Hematopoietic multipotent progenitor cell treated with erythropoietin and hydrocortisone succinate and interleukin-3 and kit ligand, for 4 days (in vitro differentiated cells): ENCODE measurements around the gene AGPAT2.

ENCODE experiments used
- DNase-seq: peaks from one replicate; pipeline ENCODE4 v3.0.0-alpha.2; 2015

AGPAT2 gene

DNA sequence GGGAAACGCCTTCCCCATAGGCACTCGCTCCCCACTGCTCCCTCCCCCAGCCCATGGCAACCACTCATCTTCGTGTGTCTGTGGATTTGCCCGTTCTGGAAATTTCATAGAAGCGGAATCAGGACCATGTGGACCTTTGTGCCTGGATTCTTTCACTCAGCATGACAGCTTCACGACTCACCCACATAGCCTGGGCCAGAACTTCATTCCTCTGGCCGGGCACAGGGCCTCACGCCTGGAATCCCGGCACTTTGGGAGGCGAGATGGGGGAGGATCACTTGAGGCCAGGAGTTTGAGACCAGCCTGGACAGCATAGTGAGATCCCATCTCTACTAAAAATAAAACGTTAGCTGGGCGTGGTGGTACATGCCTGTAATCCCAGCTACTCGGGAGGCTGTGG lies 13.0 kb upstream of the AGPAT2 start:
- no peak for DNase-seq

DNA sequence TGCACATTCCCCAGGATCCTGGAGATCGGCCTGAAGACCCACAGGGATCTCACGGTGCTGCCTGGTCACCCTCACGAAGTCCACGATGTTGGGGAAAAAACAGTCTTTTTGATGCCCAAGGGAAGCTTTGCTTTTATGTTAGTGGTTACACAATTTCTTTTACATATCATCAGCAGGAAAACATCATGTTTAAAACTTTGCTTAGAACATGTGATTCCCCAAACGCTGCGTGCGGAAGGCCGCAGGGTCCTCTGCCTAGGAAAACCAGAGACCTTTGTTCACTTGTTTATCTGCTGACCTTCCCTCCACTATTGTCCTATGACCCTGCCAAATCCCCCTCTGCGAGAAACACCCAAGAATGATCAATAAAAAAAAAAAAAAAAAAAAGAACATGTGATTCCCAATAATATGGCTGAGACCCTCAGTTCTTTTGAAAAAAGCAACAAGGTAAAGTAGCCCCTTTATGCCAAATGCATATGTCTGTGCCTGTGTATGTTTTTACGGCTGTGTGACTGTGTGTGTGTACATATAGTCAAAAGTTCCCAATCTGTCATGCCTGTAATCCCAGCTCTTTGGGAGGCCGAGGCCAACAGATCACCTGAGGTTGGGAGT lies 11.5 kb upstream of the AGPAT2 start:
- DNase-seq = no peak

DNA sequence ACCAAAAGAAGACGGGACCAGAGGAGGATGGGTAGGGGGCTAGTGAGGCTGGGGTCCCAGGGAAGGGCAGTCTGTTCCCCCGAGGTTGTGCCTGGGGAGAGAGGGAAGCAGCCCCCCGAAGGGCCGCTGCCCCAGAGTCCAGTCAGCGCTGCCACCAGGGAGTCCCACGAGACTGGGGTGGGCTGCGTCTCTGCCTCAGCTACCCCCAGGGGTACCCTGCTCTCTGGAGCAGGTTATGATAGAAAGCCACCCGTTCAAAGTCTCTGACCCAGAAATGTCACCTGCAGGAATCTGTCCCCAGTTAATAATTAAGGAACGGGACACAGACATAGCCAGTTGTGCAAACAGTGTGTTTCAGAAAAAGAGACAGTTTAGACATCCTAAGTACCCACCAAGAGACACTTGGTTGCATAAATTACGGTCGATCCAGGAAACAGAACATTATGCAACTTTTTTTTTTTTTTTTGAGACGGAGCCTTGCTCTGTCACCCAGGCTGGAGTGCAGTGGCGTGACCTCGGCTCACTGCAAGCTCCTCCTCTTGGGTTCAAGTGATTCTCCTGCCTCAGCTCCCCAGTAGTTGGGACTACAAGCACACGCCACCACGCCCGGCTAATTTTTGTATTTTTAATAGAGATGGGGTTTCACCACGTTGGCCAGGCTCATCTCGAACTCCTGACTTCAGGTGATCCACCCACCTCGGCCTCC lies 10.7 kb upstream of the AGPAT2 start:
- peak; percentile 77 for DNase-seq

DNA sequence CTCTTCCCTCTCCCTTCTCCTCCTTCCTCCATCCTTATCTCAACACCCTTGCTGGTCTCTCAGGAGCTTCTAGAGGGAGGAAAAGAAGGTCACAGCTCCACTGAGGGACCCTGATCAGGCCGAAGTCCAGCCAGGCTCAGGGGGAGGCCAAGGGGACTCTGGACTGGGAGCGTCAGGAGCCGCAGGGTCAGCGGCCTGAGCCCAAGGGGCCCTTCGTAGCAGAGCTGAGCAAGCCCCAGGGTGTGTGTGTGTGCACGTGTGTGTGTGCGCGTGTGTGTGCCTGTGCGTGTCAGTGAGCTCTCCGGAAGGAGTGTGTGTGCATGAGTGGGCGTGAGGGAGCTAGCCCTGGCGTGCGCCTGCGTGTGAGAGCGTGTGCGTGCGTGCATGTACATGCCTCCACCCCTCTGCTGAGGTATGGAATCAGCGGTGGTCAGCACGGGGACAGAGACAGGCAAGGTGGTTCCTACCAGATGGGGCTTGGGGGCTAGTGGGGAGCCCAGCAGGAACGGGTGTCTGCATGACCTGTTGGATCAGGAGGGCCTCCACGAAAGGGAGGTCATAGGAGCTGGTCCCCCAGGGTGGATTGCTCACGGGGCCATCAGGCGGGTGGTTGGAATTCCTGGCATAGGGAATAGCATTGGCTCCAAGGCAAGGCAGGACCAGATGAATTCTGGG lies 10.0 kb upstream of the AGPAT2 start:
- peak; percentile 22 for DNase-seq

DNA sequence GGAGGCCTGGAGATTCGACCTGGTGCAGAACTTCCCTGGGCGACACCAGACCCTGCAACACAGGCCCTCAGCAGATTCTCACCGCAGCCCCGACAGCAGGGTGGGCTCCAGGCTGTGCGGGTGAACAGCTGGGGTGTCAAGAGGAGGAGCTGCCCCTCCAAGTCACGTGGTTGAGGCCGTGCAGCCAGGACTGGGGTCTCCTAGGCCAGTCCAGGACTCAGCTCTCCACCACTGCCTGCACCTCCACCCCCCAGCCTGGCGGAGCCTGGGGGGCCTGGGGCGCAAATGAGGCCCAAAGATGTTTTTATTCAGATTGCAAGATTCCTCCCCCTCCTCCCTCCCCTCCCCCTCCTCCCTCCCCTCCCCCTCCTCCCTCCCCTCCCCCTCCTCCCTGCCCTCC lies 9.2 kb upstream of the AGPAT2 start:
- peak; percentile 15 for DNase-seq

DNA sequence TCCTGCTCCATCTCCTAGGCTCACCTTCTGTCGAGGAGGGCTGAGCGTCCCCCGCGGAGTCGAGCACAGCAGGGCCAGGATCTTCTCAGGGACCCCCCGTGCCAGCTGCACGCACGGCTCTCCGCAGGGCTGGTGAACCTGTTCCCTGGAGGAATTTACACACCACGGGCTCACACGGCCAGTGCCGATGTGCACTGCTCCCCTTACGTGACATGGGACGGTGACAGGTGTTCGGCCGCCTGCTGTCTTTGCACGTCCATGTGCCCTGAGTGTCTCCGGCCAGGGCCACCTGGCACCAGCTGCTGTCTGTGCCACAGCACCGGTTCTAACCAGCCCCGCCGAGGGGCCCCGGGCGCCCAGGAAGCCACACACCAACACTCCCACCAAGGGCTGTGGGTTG lies 8.7 kb upstream of the AGPAT2 start:
- no peak for DNase-seq

DNA sequence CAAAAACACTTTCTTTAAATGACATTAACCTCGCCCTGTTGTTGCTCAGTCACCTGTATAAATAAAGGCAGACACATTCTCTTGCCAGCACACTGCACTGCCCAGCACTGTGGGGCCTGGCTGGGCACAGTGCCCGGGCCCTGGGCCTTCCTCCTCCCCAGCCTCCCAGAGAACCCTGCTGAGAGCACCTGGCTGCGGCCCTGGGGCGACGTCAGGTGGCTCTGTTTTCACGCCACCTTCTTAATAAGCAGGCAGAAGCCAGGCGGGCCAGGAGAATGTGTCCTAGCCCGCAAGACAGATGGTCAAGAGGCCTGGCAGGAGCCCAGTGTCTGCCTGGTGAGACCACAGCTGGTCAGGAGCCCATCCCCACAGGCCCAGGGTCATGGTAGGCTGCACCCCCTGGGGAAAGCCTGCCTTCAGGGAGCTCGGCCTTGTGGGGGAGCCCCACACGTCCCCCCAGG lies 8.2 kb upstream of the AGPAT2 start:
- no peak for DNase-seq

DNA sequence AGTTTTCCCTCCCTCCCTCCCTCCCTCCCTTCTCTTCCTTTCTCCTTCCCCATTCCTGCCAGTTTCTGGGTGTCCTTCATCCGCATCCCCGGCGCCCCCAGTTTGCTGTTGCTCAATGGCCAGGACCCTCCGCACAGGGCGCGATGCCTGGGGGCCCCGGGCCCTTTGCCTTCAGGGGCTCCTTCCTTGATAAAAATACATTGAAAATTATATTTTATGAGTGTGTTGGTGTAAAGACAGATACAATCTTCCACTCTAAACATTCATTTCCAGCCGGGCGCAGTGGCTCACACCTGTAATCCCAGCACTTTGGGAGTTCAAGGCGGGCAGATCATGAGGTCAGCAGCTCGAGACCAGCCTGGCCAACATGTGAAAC lies 7.6 kb upstream of the AGPAT2 start:
- DNase-seq = no peak

DNA sequence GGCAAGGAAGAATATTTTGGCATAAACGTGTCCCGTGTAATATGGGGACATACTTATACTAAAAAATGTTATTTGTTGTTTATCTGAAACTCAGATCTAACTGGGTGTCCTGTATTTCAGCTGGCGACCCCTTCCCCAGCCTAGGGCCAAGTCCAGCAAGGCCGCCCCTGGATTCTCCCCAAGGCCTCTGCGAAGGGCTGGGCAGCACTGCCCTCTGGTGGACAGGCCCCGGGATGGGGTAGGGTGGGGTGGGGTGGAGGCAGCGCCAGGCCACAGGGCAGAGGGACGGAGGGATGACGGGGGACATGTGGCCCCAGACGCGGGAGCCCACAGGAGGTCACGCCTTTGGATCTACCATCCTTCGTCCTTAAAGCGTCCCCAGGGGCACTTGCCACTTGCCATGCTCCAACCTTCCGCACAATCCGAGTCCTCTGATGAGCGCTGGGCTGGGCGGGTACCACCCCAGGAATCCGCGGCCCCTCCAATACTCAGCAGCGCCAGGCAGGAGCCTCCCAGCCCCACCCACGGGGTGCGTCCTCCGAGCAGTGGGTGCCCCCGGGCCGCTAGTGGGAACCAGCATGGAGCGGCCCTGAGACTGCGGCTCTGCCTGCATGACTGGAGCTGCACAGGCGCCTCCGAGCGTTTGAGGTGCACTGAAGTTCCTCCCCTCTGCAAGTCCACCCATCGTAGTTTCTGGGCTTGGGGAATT lies 7.1 kb upstream of the AGPAT2 start:
- peak; percentile 84 for DNase-seq

DNA sequence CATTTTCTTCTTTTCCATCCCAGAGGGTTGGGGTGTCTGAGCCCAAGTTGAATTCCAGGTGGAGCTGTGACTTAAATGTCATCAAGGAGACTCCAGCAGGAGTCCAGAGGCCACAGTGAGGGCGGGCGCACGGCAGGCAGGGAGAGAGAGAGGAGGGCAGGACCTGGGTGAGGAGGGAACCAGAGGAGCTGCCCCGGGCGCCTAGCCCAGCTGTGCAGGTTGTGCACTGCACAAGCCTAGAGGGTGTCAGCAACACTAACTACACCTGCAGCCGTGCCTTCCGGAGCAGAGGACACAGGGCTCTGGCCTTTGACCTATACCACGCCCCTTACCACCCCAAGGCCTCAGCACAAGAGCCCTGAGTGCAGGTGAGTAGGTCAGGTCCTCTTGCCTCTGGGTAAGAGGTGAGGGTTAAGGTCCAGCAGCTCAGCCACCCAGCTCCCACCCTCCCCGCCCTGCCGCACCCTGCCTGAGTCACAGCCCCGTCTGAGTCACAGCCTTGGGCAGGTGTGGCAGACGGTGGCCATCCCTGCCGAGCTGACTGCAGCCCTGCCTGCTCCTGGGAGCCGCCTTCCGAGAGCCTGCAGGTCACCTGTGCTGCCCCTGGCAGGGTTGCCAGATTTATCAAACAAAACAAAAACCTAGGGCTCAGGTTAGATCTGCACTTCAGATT lies 6.4 kb upstream of the AGPAT2 start:
- no peak for DNase-seq

DNA sequence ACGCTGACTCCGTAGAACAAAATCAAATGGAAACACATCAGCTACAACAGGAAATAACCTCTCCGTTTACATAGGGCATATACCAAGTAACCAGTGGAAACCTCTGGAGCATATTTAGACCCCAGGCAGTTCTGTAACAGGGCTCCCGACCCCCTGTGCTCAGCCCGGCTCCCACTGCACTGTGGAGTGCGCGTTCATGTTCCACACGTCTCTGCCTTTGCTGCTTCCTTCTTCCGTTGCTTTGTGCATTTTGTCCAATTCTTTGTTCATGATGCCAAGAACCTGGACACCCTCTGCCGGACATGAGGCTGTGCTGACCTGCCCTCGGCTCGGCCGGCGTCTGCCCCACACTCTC lies 5.9 kb upstream of the AGPAT2 start:
- no peak for DNase-seq

DNA sequence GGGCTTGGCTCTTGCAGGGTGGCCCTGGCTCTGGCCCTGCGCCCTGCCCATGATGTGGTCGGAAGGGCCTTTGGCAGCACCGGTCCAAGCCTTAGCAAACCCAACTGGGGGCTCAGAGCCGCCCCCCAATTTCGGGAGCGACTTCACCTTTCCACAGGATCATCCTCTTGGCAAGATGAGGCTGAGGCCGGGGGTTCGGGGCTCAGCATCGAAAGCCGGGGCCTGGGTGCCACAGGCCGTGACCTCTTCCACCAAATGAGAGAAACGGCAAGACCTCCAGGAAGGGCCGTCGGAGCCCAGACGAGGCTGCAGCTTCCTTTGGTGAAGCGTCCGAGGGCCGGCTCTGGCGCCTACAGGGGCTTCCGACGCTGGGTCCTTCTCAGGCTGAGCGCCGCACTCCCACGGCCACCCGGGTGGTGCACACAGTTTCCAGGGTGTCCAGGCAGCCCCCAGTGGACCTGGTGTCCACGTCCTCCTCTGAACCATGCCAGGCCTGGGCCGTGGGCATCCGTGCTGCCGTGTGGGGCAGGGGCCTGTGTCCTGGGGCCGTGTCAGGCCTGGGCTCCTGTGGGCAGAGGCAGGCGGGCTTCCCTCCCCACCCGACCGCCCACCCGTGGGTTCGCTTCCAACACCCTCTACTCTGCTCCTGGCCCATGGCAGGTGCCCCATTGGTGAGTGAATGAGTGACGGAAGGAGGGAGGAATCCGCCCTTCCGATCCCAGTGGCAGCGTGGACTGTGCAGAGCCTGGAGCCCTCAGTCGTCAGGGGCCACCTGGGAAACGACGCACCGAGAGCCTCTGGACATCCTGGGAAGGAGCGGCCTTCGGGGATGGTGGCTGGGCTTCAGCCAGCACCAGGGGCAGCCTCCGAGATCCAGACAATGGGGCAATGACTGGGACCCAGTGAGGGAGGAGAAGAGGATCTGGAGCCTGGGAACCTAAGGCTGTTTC lies 5.2 kb upstream of the AGPAT2 start:
- no peak for DNase-seq

DNA sequence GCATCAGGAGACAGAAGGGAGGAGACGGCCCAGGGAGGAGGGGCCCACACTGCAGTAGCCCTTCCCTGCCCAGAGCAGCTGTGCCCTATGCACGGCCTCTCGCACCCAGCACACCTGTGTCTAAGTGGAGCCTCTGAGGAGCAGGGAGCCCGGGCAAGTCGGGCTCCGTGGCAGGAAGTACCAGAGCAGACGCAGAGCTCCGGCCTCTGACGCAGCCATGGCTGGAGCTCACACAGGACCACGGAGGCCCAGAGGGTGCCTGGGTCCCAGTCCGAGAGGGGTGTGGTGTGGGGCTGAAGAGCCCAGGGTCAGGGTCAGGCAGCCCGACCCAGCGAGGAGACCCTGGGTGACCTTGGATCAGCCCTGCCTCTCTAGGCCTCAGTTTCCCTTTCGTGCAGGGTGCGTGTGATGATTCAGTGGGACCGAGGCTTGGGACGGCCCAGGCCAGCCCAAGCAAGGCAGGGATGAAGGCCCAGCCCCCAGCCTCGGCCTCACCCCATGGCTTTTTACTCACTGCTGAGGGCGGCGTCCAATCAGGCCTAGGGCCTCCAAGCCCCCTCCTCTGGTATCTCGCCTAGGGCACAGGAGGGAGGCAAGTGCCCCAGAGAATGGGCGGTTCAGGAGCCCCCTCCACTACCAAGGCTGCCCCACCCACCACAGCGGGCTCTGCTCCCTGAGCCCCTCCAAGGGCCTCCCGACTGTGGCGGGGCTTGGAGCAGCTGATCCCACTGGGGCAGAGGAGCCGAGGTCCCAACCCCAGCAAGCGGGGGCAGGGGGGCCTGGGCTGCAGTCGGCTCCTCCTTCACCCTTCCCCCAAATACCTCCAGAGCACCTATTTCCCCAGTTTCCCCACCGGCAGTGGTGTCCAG lies 4.3 kb upstream of the AGPAT2 start:
- DNase-seq = no peak

DNA sequence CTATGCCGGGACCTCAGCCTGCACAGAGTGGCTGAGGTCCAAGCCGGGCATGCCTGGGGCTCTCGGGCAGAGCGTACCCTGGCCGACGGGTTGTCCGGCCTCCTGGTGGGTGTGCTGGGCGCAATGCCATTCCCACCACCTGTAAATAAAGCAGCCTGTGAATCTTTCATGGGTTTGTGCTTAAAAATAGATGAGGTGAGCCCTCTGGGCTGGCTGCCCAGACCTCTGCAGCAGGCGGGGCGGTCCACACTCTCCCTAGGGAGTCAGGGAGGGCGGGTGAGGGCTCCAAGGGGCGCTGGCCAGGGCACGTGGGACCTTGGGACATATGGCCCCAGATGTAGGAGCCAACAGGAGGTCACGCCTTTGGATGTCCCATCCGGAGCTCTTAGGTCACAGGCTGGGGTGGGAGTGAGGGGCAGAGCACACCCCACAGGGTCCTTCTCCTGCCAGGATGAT lies 3.6 kb upstream of the AGPAT2 start:
- no peak for DNase-seq

DNA sequence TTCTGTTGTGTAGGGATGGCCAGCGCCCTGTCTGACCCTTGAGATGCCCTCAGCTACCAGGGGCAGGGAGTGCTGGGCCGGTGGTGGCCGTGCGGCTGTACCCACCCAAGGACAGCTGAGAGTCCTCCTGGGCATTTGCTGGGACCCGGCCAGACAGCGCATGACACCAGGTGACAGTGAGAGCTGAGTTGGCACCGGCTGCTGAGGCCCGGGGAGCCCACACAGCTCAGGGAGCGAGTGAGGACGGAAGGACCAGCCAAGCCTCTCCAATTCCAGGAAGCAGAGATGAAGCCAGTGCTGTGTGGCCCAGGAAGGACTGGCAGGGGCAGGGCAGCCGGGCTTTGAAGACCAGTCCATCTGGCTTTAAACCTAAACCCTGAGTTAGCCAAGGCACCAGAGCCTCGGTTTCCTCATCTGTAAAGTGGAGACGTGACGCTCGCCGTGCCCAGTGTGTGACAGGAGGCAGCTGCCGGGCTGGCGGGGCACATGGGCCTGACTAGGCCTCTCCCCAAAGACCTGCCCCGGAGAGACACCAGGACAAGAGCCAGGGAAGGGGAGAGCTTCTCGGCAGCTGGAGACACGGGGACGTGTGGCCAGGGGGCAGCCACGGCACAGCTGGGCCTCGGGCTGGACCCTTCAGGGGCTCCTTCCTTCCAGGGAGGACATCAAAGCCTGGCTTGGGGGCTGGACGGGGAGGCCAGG lies 3.0 kb upstream of the AGPAT2 start:
- no peak for DNase-seq

DNA sequence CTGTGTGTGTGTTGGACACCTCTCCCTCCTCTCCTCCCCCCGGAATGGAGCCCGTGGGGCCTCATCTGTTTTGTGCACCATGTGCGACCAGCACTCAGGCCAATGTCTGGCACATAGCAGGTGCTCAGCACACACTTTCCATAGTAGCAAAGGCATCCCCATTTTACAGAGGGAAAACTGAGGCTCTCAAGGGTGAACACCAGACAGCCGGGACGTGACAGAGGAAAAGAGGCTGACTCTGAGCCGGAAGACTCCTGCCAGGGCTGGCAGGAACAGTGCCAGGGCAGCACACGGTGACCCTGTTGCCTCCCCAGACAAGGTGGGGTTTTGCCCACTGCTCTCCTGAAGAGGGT lies 1.8 kb upstream of the AGPAT2 start:
- DNase-seq = no peak

DNA sequence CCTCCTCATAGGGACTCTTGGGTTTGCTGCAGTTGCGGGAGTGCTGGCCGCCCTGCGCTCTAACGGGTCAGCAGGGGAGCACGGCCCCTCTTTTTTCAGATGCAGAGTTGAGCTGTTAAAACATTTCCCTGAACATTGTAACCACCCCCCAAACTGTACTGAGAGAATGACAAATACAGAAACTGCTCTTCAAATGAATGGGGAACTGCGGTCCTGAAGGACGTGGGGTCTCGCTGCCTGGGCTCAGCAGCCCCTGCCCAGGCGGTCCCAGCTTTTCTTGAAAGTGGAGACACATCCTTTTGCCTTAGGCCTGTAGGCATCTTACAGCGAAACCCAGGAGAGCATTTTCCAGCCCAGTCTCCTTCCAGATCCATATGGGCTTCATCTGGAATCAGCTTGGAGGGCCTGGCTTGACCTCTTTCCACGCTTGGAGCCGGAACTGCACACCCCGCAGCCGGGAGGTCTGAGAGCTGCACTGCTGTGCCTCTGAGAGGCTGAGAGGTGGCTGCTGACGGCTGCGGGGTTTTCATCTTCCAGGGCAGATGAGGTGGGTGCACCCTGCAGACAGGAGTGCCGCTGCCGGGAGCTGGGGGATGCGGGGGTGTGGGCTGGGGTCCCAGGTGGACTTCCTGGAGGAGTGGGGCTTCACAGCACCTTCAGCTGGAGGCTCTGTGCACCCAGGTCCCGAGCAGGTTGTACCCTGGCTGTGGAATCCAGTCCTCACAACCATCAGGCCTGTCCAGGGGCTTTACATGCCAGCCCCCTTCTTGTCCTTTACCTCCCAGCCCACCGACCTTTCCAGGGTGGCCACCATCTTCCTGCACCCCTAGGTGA lies 1.2 kb upstream of the AGPAT2 start:
- peak; percentile 35 for DNase-seq

DNA sequence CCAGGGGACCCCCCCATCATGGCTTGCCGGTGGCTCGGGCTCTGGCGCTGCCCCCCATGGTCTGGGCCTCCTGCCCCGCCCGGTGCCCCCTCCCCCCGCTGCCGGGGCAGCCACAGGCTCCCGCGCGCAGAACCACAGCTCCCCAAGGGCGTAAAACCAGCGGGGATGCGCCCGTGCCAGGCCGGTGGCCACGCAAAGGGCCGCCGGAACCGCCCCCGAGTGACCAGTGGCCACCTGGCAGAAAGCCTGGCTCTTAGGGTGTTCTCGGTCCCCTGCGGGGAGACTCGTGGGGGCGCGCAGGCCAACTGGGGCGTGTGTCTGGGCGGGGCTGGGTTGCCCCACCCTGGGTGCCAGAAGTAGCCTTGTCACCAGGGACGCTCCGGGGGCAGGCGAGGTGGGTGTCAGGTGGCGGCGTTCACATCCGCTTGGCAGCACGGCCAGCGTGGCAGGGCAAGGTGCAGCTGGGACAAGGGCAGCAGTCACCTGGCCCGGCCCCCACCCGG lies 515 bp upstream of the AGPAT2 start:
- peak; percentile 46 for DNase-seq

DNA sequence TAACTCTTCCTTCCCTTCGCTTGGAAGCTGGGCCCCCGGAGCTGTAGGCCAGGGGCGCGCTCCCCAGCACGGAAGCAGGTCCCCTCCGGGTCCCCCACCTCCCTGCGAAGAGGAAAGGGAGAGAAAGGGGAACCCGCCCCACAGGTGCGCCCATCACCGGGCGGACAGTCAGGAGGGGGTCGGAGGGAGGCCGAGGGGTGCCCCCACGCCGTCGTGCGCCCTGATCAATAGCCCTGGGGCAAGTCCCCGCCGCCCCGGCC lies 793 bp downstream of the AGPAT2 start:
- no peak for DNase-seq
